NCI-H526 (cell line): ENCODE measurements around the gene CAPS.
"Not testable (repeated sequence)": the region's sequence is repeated elsewhere in the genome, so short reads cannot be mapped to it uniquely, and the experiment has no call there.

ENCODE experiments used
- DNase-seq, 2 experiments: peaks; one replicate each; lab custom pipeline; 2025; lab: John Stamatoyannopoulos, UW

The CAPS gene

GRCh38 chr19:5913739-5914357 lies at the start of gene CAPS:
Gene CAPS (plus strand): TSS chr19:5914254. CDS start chr19:5914407, 153 bp downstream.
- no peak for DNase-seq

DNA sequence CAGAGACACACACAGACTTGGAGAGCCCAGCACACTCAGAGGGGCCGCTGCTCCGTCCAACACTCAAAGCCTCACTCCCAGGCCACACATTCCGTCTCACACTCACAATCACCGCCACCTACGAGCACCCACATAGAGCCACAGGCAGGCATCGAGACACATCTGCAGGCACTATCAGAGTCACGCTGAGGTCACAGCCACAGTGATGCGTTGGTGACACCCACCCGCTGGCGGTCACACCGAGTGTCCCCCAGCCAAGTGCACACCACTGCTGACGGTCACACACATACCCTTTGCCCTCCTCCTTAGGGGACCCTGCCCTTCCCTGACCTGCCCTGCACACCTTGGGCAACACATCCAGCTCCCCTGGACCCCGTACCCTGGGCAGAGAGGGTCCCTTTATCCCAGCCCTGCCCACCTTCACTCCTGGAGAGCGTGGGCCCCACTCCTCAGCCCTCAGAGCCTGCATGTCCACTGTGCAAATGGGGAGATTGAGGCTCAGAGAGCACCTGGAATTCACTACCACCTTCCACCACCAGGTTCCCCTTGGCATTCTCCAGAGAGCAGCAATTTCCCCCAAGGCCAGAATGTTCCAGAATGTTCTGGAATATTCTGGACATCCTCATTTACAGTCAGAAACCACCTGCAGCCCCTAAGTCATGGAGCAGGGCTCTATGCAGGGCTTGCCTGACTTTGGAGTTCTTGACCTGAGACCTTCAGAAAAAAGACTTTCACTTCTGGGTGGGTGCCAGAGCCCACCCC lies 49.1 kb upstream of the CAPS start:
- DNase-seq: no peak

DNA sequence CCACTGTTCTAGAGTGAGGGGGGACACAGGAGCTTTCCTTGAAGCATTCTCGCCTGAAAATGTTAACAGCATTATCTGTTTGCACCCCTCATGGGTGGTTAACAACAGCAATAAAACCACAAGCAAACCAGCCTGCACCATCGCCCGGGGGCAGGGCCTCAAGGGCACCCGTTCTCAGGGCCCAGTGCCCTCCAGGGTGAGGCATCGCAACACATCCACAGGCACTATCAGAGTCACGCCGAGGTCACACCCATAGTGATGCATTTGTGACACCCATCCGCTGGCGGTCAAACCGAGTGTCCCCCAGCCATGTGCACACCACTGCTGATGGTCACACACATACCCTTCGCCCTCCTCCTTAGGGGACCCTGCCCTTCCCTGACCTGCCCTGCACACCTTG lies 48.3 kb upstream of the CAPS start:
- DNase-seq: no peak

GRCh38 chr19:5867201-5868136 lies 46.6 kb upstream of the CAPS start:
- no peak for DNase-seq

GRCh38 chr19:5870986-5871394 lies 43.1 kb upstream of the CAPS start:
- no peak for DNase-seq

DNA sequence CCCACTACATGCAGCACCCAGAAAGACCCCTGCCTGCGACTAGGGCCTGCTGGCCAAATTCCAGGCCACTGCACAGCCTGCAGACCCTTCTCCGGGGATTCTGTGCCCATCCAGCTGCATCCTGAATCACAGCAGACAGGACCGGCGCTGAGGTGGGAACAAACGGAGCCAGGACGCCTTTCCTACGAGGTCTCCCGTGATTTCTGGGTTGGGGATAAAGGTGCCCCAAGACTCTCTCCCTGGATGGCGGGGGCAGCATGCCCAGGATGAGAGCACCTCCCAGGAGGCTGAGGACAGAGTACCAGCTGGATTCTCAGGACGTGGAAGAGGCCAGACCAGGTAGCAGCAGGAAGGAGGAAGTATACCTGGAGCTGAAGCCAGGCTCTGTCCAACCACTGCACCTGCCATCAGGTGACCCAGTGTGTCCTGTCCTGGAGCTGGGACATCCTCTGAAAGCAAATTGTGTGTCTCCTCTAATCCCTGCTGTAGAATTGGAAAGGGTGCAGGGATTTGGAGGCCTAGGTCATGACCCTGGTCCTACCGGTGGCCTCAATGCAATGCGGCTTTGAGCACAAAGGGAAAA lies 40.3 kb upstream of the CAPS start:
- no peak for DNase-seq

DNA sequence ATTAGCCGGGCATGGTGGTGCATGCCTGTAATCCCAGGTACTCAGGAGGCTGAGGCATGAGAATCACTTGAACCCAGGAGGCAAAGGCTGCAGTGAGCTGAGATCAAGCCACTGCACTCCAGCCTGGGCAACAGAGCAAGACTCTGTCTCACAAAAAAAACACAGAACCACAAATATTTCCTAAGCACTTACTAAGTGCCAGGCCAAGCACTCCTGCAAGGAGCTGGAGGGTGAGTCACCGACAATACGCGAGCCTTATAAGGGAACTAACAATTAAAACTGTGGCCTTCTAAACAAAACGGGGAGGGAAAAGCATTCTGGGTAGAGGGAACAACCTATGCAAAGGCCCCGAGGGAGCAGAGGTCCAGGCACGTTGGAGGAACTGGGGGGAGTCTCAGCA lies 39.6 kb upstream of the CAPS start:
- DNase-seq: not testable (repeated sequence)

- no peak for DNase-seq
These were observed 36.6 kb upstream of the CAPS start for GRCh38 chr19:5877427-5877826.

DNA sequence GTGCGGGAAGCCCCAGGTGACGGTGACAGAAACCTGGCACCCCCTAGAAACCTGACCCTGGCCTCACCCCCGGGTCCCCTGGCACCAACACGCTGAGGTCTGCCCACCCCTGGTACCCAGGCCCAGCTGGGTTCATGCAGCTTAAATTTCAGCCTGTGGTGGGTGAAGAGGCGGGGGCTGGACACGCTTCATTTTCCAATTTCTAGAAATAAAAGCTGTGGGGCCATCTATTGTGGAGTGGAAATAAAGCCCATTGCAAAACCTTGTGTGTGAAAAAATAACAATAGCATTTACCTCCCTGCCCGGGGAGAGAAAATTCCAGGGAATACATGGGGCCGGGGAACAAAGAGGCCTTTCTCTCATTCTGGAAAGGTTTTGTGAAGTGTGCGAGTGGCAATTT lies 36.2 kb upstream of the CAPS start:
- DNase-seq: no peak

DNA sequence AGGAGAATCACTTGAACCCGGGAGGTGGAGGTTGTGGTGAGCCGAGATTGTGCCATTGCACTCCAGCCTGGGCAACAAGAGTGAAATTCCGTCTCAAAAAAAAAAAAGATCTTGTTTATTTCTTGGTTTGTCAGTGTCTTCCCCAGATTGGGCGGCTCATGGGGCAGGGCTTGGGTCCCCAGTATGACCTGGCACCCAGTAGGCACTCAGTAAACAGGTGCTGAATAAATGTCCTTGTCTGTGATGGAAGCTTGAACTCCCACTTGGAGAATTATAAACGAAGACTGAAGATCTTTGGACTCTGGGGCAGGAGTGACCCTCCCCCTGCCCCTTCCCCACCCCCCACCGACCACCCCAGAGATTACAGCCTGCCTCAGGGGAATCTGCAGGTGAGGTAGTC lies 33.9 kb upstream of the CAPS start:
- no peak for DNase-seq

- DNase-seq: no peak
These were observed 33.4 kb upstream of the CAPS start for GRCh38 chr19:5880604-5881078.

DNA sequence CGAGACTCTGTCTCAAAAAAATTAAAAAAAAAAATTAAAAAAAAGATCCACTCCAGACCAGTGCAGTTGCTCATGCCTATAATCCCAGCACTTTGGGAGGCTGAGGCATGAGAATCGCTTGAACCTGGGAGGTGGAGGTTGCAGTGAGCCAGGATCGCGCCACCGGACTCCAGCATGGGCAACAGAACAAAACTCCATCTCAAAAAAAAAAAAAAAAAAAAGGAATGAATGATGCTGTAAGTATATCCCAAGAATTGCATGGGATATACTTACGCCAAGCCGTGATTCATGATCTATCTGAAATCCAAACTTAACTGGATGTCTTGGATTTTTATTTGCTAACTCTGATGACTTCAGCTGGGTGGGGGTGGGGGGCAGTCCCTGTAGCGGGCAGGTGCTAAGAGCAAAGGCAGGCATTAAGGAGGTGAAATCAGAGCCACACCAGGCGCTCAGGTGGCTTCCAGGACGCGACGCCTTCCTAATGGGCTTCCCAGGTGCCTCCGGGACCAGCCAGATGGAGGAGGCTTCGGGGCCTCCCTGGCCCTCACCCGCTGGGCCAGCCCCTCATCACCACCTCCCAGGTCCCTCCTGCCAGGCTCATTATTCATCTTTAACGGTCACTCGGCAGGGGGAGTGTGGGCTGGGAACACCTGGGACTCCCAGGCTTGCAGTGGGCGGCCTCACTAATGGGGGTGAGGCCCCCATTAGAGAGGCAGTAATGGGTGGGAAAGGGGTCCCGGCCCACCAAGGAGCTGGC lies 32.3 kb upstream of the CAPS start:
- peak in 1 of 2 experiments; percentile 16 for DNase-seq

DNA sequence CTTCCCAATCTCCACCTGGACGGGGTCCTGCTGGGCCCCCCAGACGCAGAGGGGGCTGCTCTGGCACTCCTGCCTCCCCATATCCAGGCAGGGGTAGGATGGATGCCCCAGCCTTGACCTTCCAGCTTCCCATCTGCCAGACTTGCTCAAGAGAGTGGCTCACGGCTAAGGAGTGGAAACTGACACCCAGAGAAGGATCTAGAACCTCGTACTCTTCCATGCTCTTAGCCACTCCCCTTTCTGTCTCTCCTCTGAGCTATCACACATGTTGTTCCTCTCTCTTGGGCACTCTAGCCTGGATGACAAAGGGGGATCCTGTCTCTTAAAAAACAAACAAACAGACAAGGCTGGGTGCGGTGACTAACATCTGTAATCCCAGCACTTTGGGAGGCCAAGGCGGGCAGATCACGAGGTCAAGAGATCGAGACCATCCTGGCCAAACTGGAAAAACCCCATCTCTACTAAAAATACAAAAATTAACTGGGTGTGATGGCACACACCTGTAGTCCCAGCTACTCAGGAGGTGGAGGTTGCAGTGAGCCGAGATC lies 31.6 kb upstream of the CAPS start:
- DNase-seq: no peak

DNA sequence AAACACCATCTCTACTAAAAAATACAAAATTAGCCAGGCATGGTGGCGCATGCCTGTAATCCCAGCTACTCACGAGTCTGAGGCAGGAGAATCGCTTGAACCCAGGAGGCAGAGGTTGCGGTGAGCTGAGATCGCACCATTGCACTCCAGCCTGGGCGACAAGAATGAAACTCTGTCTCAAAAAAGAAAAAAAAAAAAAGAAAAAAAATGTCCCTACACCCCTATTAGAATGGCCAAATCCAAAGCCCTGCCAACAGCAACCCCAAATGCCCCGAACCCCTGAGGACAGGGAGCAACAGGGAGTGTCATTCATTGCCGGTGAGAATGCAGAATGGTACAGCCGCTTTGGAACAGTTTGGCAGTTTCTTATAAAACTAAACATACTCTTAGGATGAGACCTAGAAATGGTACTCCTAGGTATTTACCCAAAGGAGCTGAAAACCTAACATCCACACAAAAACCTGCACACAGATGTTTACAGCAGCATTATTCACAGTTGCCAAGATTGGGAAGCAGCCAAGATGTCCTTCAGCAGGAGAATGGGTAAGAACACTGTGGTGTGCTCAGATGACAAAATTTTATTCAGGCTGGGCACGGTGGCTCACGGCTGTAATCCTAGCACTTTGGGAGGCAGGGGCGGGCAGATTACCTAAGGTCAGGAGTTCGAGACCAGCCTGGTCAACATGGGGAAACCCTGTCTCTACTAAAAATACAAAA lies 30.7 kb upstream of the CAPS start:
- DNase-seq: not testable (repeated sequence)

DNA sequence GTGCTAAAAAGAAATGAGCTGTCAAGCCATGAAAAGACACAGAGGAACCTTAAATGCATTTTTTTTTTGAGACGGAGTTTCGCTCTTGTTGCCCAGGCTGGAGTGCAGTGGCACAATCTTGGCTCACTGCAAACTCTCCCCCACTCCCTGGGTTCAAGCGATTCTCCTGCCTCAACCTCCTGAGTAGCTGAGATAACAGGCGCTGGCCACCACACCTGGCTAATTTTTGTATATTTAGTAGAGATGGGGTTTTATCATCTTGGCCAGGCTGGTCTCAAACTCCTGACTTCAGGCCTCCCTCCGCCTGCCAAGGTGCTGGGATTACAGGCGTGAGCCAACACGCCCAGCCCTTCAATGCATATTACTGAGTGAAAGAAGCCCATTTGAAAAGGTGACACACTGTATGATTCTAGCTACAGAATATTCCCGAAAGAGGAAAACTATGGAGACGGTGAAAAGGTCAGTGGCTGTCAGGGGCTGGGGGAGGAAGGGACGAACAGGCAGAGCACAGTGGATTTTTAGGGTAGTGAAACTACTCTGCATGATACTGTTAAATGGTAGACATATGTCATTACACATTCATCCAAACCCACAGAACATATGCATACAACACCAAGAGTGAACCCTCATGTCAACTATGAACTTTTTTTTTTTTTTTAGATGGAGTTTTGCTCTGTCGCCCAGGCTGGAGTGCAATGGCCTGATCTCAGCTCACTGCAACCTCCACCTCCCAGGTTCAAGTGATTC lies 29.8 kb upstream of the CAPS start:
- not testable (repeated sequence) for DNase-seq

GRCh38 chr19:5889288-5889971 lies 24.6 kb upstream of the CAPS start:
- DNase-seq: no peak

DNA sequence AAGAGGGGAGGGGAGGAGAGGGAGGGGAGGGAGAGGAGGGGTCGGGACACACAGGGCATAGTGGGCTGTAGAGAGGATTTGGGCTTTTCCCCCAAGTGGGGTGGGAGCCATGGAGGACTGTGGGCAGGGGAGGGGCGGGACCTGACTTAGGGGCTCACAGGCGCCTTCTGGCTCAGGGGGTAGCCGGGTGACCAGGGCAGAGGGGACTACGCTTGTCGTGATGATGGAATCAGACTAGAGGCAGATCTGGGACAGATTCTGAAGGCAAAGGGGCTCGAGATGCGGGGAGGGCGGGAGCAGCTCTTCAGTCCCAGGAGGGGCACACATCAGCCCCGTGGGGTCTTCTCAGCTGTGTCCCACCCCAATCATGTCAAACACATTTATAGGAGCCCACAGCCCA lies 24.0 kb upstream of the CAPS start:
- no peak for DNase-seq

GRCh38 chr19:5891572-5891937 lies 22.5 kb upstream of the CAPS start:
- DNase-seq: no peak
